Measurements from ENCODE around the gene CNTNAP2. TPM values are rescaled to one million over a fixed set of nuclear protein-coding genes. Genes with fewer than 3 reads are reported as not detected.

Gene CNTNAP2
- total RNA-seq, 6 experiments from 2014 or later: 0.07 to 0.13 (median 0.12) TPM; not detected in 3

DNA sequence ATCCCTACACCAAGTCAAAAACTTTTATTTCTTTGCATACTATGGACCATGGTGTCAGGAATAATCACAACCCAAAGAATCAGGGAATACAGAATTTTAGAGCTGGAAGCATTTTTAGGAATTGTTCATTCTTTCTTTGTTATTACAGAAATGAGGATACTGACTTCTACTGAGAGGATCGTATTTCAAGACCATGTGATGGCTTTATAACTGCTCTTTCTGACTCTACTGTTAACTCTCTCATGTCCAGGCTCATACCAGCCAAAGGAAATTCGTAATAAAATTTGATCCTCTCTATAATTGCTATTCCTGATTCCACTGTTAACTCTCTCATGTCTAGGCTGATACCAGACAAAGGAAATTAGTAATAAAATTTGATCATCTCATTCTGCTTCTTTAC lies 1423.1 kb downstream of the CNTNAP2 start:
- no peak for DNase-seq
- H3K4me3 Mint-ChIP-seq: no peak overlapping the region
- TF ChIP-seq, protein P1, sequence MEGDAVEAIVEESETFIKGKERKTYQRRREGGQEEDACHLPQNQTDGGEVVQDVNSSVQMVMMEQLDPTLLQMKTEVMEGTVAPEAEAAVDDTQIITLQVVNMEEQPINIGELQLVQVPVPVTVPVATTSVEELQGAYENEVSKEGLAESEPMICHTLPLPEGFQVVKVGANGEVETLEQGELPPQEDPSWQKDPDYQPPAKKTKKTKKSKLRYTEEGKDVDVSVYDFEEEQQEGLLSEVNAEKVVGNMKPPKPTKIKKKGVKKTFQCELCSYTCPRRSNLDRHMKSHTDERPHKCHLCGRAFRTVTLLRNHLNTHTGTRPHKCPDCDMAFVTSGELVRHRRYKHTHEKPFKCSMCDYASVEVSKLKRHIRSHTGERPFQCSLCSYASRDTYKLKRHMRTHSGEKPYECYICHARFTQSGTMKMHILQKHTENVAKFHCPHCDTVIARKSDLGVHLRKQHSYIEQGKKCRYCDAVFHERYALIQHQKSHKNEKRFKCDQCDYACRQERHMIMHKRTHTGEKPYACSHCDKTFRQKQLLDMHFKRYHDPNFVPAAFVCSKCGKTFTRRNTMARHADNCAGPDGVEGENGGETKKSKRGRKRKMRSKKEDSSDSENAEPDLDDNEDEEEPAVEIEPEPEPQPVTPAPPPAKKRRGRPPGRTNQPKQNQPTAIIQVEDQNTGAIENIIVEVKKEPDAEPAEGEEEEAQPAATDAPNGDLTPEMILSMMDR (IDR thresholded peaks at IDR 0.05): no peak
- peaks cover 30% of the 10 kb centered on the region for H3K9me3 Mint-ChIP-seq
- H3K27ac Mint-ChIP-seq: peak overlapping the region; percentile 15; the same call in 1 of the 2 replicates
- no peaks in the 10 kb centered on the region for H3K27me3 Mint-ChIP-seq (ENCODE audit: insufficient read depth)
- no peaks in the 10 kb centered on the region; the same call in 1 of the 2 replicates for H3K36me3 Mint-ChIP-seq (ENCODE audit: low read depth)
- H3K4me1 Mint-ChIP-seq (ENCODE audit: low read depth): peaks cover 29% of the 10 kb centered on the region; the same call in 1 of the 2 replicates

GRCh38 chr7:147540743-147541142 lies 1424.1 kb downstream of the CNTNAP2 start:
- no peak overlapping the region for H3K27ac Mint-ChIP-seq
- H3K4me3 Mint-ChIP-seq: no peak overlapping the region
- TF ChIP-seq, protein P1 (IDR thresholded peaks at IDR 0.05): no peak
- H3K4me1 Mint-ChIP-seq (ENCODE audit: low read depth): peaks cover 24% of the 10 kb centered on the region; the same call in 1 of the 2 replicates
- DNase-seq: no peak
- H3K9me3 Mint-ChIP-seq: peaks cover 33% of the 10 kb centered on the region
- H3K36me3 Mint-ChIP-seq (ENCODE audit: low read depth): no peaks in the 10 kb centered on the region; the same call in 1 of the 2 replicates
- no peaks in the 10 kb centered on the region for H3K27me3 Mint-ChIP-seq (ENCODE audit: insufficient read depth)

DNA sequence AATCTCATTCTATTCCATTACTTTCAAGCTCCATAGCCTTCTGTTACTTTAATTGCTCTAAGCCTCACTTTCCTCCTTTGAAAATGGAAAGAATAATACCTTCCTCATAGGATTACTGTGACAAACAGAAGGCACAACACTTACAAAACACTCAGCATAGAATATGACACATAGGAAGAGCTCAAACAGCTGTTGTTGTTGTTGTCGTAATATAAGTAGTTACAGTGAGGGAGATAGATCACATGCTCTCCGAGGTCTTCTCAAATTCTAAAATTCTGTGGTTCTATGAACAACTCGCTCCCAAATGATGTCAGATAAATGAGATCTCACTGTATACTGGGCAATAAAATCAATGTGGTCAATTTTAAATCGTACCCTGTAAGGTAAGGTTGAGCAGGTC lies 1424.7 kb downstream of the CNTNAP2 start:
- Mint-ChIP-seq H3K4me1 (ENCODE audit: low read depth) (peaks cover 21% of the 10 kb centered on the region; the same call in 1 of the 2 replicates), H3K4me3 (no peak overlapping the region), H3K27me3 (ENCODE audit: insufficient read depth) (no peaks in the 10 kb centered on the region), H3K9me3 (peaks cover 34% of the 10 kb centered on the region), H3K36me3 (ENCODE audit: low read depth) (no peaks in the 10 kb centered on the region; the same call in 1 of the 2 replicates), H3K27ac (no peak overlapping the region)
- TF ChIP-seq, protein P1 (IDR thresholded peaks at IDR 0.05): no peak
- DNase-seq: no peak

- H3K9me3 Mint-ChIP-seq: peaks cover 39% of the 10 kb centered on the region
- H3K4me3 Mint-ChIP-seq: no peak overlapping the region
- no peak for DNase-seq
Measured at GRCh38 chr7:147547252-147547897, 1430.8 kb downstream of the CNTNAP2 start.

GRCh38 chr7:147556317-147556716 lies 1439.7 kb downstream of the CNTNAP2 start:
- Mint-ChIP-seq H3K36me3 (ENCODE audit: low read depth) (no peaks in the 10 kb centered on the region; the same call in 1 of the 2 replicates), H3K4me1 (ENCODE audit: low read depth) (peaks cover 4% of the 10 kb centered on the region; the same call in 1 of the 2 replicates), H3K4me3 (no peak overlapping the region), H3K27me3 (ENCODE audit: insufficient read depth) (peaks cover 2% of the 10 kb centered on the region), H3K9me3 (peaks cover 40% of the 10 kb centered on the region), H3K27ac (no peak overlapping the region)
- TF ChIP-seq, protein P1 (IDR thresholded peaks at IDR 0.05): no peak
- no peak for DNase-seq

More at GRCh38 chr7:147547252-147547897, 1430.8 kb downstream of the CNTNAP2 start:
- Mint-ChIP-seq H3K27ac (no peak overlapping the region), H3K36me3 (ENCODE audit: low read depth) (no peaks in the 10 kb centered on the region; the same call in 1 of the 2 replicates), H3K27me3 (ENCODE audit: insufficient read depth) (no peaks in the 10 kb centered on the region), H3K4me1 (ENCODE audit: low read depth) (no peaks in the 10 kb centered on the region; the same call in 1 of the 2 replicates)
- TF ChIP-seq, protein P1 (IDR thresholded peaks at IDR 0.05): peak; percentile 33; the same call in 1 of the 2 replicates

Measured in HFFc6 (cell line).